Psoas muscle (tissue), 8 donors: ENCODE measurements around the gene PDLIM7. TPM values are rescaled to one million over a fixed set of nuclear protein-coding genes. Genes with fewer than 3 reads are reported as not detected.

Experiments
- ATAC-seq, 4 donors: fragments of 200-7000 bp; cut with Tn5 transposase; one replicate each; pipeline ENCODE4 v1.9.1; 2020; ENCODE audit warnings: moderate library complexity in 3 of 4, mild to moderate bottlenecking in 2 of 4
- DNase-seq, 2 donors: peaks; one replicate each; pipeline ENCODE4 v3.0.0-alpha.2; 2020
- H3K27ac ChIP-seq: fragments of 200-600 bp; one replicate; pipeline ENCODE4 v1.8.0; 2022
- H3K27me3 ChIP-seq, 3 donors: fragments of 200-600 bp in 1 of 3; one replicate each; pipeline versions ENCODE4 v1.6.1 to v1.8.0; 2013 to 2022; ENCODE audit warnings: low read length in 2 of 3, mild to moderate bottlenecking in 2 of 3, moderate library complexity in 1 of 3; ENCODE audit not compliant: insufficient read depth in 3 of 3
- H3K36me3 ChIP-seq, 2 donors: fragments of 200-600 bp in 1 of 2; one replicate each; pipeline versions ENCODE4 v1.6.1 to v1.8.0; 2013 to 2022; ENCODE audit warnings: low read depth in 1 of 2, mild to moderate bottlenecking in 1 of 2, moderate library complexity in 1 of 2; ENCODE audit not compliant: insufficient read depth in 1 of 2
- H3K4me1 ChIP-seq: fragments of 200-600 bp; one replicate; pipeline ENCODE4 v1.8.0; 2022
- H3K4me3 ChIP-seq: fragments of 200-600 bp; one replicate; pipeline ENCODE4 v1.8.0; 2022; ENCODE audit warnings: mild to moderate bottlenecking
- H3K9me3 ChIP-seq: fragments of 200-600 bp; one replicate; pipeline ENCODE4 v1.8.0; 2022
- WGBS, 3 donors: extraction: QIAGEN DNeasy Blood & Tissue Kit; methylation state at CpG; one replicate each; pipeline versions ENCODE4 v1.1.6 to v1.1.7; 2013; 5-methylcytosine and 5-hydroxymethylcytosine counted together
- intact Hi-C, 2 donors: fragments of 100-400 bp; cut with DNase I; formaldehyde crosslinking; loops; one replicate each; pipeline versions ENCODE4 v1.11.0 to v1.14.2; 2022
- polyA plus RNA-seq, 3 donors: library from polyadenylated mRNA; stranded (reverse); fragments of 200-250 nt; gene quantifications; one replicate each; pipeline ENCODE4 v1.2.3, GENCODE V29; 2013
- total RNA-seq, 4 donors: library from RNA; stranded (reverse); fragmentation: NEBNext Ultra II Directional in 2 of 4; extraction: Animal tissue kit (Norgen Biotek cat#: 25700) in 2 of 4; gene quantifications; one replicate each; pipeline versions ENCODE4 v1.2.1 to v1.2.4, GENCODE V29; 2021 to 2023
- TF ChIP-seq, protein P1 (sequence below): fragments of 200-600 bp; IDR thresholded peaks from one replicate; pipeline ENCODE4 v1.8.0; 2022; ENCODE audit warnings: antibody characterized with exemption
- donor health status: healthy with polysubstance abuse.
- donor health status: DM: no; HTN: no; CAD: no; lungs with moderate emphysema.
- donor health status: Bipolar disorder and iron deficiency.
- donor health status: healthy.
- donor health status: DM: yes; HTN: yes; CAD: no.
- donor health status: DM: no; HTN: no; CAD: no.
- donor health status: DM: no; HTN: no; CAD: no.
- donor health status: DM: yes; HTN: yes; CAD: no.

The PDLIM7 gene
- total and polyA plus RNA-seq, 7 donors, result 134 to 254 (median 174) TPM

DNA sequence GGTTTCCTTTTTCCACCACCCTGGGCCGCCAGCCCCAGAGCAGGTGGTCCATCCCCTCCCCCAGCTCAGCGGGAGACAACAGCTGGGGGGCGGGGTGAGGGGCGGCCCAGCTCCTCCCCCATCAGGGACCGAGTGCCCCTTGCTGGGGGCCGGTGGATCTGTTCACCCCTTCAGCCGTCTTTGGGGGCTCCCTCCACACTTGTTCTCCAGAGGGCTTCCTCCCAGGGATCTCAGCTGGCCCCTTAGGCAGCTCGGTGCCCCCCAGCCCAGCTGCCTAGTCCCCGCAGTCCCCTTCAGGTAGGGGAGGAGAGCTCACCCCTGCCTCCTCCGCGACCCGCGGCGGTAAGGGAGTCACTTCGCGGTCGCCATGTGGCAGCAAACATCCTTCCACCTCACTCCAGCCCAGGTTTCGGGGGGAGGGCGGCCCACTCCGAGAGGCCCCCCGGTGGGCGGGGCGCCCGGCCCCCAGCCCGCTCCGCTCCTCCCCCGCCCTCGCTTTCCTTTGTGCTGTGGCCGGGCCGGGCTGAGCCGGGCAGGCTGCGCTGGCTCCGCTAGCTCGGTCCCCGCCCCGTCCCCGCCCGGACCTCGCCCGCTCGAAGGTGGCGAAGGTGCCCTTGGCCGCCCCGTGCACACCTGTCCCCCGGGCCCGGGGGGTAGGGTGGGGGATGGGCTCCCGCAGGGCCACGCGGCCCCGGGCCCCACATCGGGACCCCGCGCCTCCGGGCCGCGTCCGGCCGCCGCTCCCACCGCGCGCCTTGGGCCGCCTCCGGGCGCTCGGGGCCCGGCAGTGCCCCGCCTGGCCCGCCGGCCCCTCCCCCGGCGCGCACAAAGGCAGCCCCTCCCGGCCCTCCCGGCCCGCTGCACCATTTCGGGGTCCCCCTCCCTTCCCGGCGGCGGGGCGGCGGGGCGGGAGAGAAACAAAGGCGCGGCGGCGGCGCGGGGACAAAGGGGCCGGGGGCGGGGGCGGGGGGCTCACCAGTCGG lies 24.7 kb downstream of the PDLIM7 start:
- no peaks in the 10 kb centered on the region for H3K9me3 ChIP-seq
- DNase-seq (peak in 1 of 2 donors; percentile 50), ATAC-seq (peak; percentile 4 to 24 (median 20))
- no peaks in the 10 kb centered on the region for H3K27me3 ChIP-seq
- WGBS, 3 donors, result 2 to 12% (median 3%) methylated on average over 22 to 93 of the region's 93 CpGs
- H3K4me1 ChIP-seq, result peaks cover 8% of the 10 kb centered on the region
- TF ChIP-seq, protein P1, sequence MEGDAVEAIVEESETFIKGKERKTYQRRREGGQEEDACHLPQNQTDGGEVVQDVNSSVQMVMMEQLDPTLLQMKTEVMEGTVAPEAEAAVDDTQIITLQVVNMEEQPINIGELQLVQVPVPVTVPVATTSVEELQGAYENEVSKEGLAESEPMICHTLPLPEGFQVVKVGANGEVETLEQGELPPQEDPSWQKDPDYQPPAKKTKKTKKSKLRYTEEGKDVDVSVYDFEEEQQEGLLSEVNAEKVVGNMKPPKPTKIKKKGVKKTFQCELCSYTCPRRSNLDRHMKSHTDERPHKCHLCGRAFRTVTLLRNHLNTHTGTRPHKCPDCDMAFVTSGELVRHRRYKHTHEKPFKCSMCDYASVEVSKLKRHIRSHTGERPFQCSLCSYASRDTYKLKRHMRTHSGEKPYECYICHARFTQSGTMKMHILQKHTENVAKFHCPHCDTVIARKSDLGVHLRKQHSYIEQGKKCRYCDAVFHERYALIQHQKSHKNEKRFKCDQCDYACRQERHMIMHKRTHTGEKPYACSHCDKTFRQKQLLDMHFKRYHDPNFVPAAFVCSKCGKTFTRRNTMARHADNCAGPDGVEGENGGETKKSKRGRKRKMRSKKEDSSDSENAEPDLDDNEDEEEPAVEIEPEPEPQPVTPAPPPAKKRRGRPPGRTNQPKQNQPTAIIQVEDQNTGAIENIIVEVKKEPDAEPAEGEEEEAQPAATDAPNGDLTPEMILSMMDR, result no peak
- peak overlapping the region; percentile 55 for H3K27ac ChIP-seq
- intact Hi-C loops, result no loop called here
- peak overlapping the region; percentile 76 for H3K4me3 ChIP-seq
- H3K36me3 ChIP-seq, result no peaks in the 10 kb centered on the region

DNA sequence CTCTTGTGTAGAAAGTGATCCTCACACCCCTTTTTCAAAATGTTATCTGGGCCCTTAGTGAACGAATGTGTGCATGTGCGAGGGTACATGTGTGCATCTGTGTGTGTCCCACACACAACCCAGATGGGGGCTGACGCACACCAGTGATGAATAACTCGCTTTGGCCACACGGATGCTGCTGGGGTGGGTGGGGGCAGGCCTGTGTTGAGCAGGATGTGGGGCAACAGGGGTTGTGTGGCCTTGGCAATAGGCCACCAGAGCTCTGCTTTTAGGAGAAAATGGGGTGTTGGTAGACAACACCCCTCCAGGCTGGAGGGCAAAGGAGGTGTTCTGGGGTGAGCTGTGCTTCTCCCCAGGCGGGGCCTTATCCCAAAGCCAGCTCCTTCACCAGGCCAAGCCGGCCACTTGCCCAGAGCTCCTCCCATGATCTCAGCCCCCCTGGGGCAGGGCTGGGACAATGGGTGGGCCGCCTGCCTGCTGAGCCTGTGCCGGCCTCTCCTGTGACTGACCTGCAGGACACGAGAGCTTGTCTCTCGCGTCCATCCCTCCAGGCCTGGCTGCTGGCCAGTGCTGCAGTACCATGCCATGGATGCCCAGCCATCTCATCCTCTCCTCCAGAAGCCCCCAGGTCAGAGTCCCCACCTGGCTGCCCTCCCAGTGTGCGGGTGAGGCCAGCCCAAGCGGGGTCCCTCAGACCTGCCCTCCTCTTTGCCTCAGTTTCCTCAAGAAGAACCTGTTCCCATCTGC lies 25.6 kb downstream of the PDLIM7 start:
- 51 to 53% (median 52%) methylated on average over 13 to 14 of the region's 14 CpGs for WGBS, 3 donors
- TF ChIP-seq, protein P1, result no peak
- H3K27ac ChIP-seq, result peak overlapping the region; percentile 10
- H3K4me3 ChIP-seq, result peak overlapping the region; percentile 76
- H3K36me3 ChIP-seq, result peaks cover 0 to 4% of the 10 kb centered on the region in 2 donors
- intact Hi-C loops, result no loop called here
- no peaks in the 10 kb centered on the region for H3K9me3 ChIP-seq
- H3K27me3 ChIP-seq, result no peaks in the 10 kb centered on the region
- ATAC-seq (peak in 1 of 4 donors; percentile 31), DNase-seq (peak; percentile 77 to 88)
- peaks cover 8% of the 10 kb centered on the region for H3K4me1 ChIP-seq

DNA sequence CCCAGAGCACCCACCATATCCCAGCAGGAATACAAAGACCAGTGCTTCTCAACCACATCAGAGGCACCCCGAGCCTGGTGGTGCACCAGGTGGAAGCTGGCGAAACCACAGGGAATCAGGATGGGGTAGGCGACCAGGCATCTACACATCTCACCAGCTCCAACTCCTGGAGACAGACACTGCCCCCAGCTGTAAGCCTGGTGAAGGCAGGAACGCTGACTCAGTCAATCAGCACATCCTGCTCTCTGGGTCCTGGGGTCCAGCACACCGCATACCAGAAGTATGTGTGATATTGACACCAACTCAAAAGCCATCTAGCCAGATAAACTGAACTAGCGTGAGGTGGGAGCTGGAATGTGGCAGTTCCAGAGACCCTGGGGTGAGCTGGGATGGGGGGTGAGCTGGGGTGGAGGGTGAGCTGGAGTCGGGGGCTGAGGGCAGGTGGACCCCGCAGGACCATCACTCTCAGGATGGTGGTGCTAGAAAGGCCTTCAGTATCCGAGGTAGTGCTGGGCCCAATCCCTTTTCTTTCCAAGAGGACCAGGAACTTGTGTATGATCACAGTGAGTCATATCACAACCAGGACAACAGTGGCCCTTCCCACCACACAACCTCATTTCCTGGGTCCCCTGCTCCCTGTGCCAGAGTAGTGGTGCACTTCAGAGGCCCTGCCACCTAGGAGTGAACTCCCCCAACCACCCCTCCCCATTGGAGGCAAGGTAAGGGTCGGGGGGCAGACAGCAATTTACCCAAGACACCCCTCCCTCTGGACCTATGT lies 26.5 kb downstream of the PDLIM7 start:
- intact Hi-C loops, result no loop called here

More for the DNA sequence above, 26.5 kb downstream of the PDLIM7 start:
- Histone ChIP-seq H3K4me3 (no peak overlapping the region), H3K27me3 (no peaks in the 10 kb centered on the region), H3K36me3 (peaks cover 0 to 12% of the 10 kb centered on the region in 2 donors), H3K4me1 (peaks cover 8% of the 10 kb centered on the region), H3K27ac (no peak overlapping the region), H3K9me3 (no peaks in the 10 kb centered on the region)
- DNase-seq, result no peak
- ATAC-seq, result no peak
- WGBS, 3 donors, result 85 to 87% (median 86%) methylated on average over 10 of the region's 10 CpGs
- TF ChIP-seq, protein P1, result no peak
